NCI-H510A (cell line): ENCODE results near the gene TSPAN31.

Experiments
- DNase-seq: peaks from one replicate; lab custom pipeline; 2025; lab: John Stamatoyannopoulos, UW

TSPAN31 gene

GRCh38 chr12:57735952-57736740 is 8.7 kb upstream of the TSPAN31 start:
- DNase-seq = peak; percentile 35

- DNase-seq = no peak
These were observed 7.9 kb upstream of the TSPAN31 start for GRCh38 chr12:57736741-57737466.

GRCh38 chr12:57737467-57738460 is 7.1 kb upstream of the TSPAN31 start:
- DNase-seq = no peak

- no peak for DNase-seq
These were observed 6.1 kb upstream of the TSPAN31 start, which contains the start of gene AGAP2 for GRCh38 chr12:57738661-57739237. AGAP2 (minus strand) TSS chr12:57738742; CDS start chr12:57738246, 496 bp downstream.

- DNase-seq = no peak
These were observed 5.5 kb upstream of the TSPAN31 start for GRCh38 chr12:57739387-57739786.

- no peak for DNase-seq
These were observed 4.8 kb upstream of the TSPAN31 start for GRCh38 chr12:57739914-57740538.

GRCh38 chr12:57740656-57741412 is 4.0 kb upstream of the TSPAN31 start:
- no peak for DNase-seq

- DNase-seq = no peak
These were observed 3.4 kb upstream of the TSPAN31 start for GRCh38 chr12:57741413-57741789.

- DNase-seq = no peak
These were observed 2.7 kb upstream of the TSPAN31 start for GRCh38 chr12:57741844-57742738.

- no peak for DNase-seq
These were observed 1.1 kb upstream of the TSPAN31 start for GRCh38 chr12:57743769-57744168.

- no peak for DNase-seq
These were observed 554 bp upstream of the TSPAN31 start for GRCh38 chr12:57744194-57744776.

- DNase-seq = no peak
These were observed 644 bp downstream of the TSPAN31 start for GRCh38 chr12:57745485-57745881.

GRCh38 chr12:57746025-57746424 is 1.2 kb downstream of the TSPAN31 start:
- no peak for DNase-seq

GRCh38 chr12:57749061-57749460 is 4.2 kb downstream of the TSPAN31 start:
- no peak for DNase-seq

- DNase-seq = no peak
These were observed 6.0 kb downstream of the TSPAN31 start for GRCh38 chr12:57750561-57751431.

- DNase-seq = no peak
These were observed 6.6 kb downstream of the TSPAN31 start for GRCh38 chr12:57751432-57751787.

GRCh38 chr12:57751788-57752667 is 7.2 kb downstream of the TSPAN31 start, which contains the start of gene CDK4:
CDK4 (minus strand) TSS chr12:57752310; CDS start chr12:57751717, 593 bp downstream.
- DNase-seq = peak; percentile 100
